Measurements from ENCODE around the gene PC.

GRCh38 chr11:66861774-66862558, 96.2 kb downstream of the PC start:
- TF ChIP-seq SMC3 (IDR thresholded peaks at IDR 0.05) (no peak), CTCF (IDR thresholded peaks at IDR 0.05) (no peak), USF2 (IDR thresholded peaks at IDR 0.05) (no peak), MAZ (IDR thresholded peaks at IDR 0.05; ENCODE audit: borderline replicate concordance, low read depth, low read length) (no peak), HMGXB4 (CRISPR knock-in tag; IDR thresholded peaks at IDR 0.05; ENCODE audit: borderline replicate concordance) (no peak), POLR2A (IDR thresholded peaks at IDR 0.05; ENCODE audit: low read length) (no peak), SREBF2 (IDR thresholded peaks at IDR 0.05) (no peak), JUN (IDR thresholded peaks at IDR 0.05) (no peak), EHF (CRISPR knock-in tag; IDR thresholded peaks at IDR 0.05) (no peak)
